Astrocyte (in vitro differentiated cells and primary cell): ENCODE measurements around the gene ZNF385C.

Experiments used
- CTCF ChIP-seq: IDR thresholded peaks from 2 replicates; pipeline ENCODE4 v1.5.1; 2011; ENCODE audit warnings: low read depth, mild to moderate bottlenecking, inconsistent platforms, low read length, moderate library complexity; ENCODE audit not compliant: insufficient read depth
- EZH2 ChIP-seq: IDR thresholded peaks from 2 replicates; pipeline ENCODE4 v1.6.1; 2012; ENCODE audit warnings: mild to moderate bottlenecking, low read length, inconsistent platforms; ENCODE audit not compliant: insufficient read depth

DNA sequence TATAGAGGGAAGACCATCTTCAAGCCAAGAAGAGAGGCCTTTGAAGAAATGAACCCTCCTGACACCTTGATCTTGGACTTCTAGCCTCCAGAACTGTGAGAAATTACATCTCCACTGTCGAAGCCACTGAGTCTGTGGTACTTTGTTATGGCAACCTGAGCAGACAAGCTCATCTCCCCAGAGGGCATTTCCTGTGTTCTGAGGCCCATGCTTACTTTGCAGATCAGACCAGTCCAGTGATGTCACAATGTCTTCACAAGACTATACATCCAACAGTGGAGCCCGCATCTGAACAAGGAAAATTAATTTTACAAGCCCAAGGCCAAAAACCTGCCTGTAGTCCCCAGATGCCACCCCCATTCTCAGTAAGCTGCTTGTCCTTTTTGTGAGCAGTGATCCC lies 33.1 kb downstream of the ZNF385C start:
- TF ChIP-seq CTCF (no peak), EZH2 (no peak)
